GM15510 (cell line): ENCODE measurements around the gene CPT1C.

ENCODE experiments used
- POLR2A ChIP-seq: IDR thresholded peaks from 3 replicates; pipeline ENCODE4 v1.6.1; 2011; ENCODE audit warnings: borderline replicate concordance; ENCODE audit not compliant: insufficient read length; ENCODE audit errors: extremely low read depth

CPT1C gene

GRCh38 chr19:49738268-49738667 lies 47.4 kb downstream of the CPT1C start:
- TF ChIP-seq POLR2A: no peak

- TF ChIP-seq POLR2A: no peak
Measured at GRCh38 chr19:49739098-49739497, 48.2 kb downstream of the CPT1C start.

GRCh38 chr19:49739933-49740332 lies 49.0 kb downstream of the CPT1C start:
- TF ChIP-seq POLR2A: no peak

- TF ChIP-seq POLR2A: no peak
Measured at GRCh38 chr19:49741210-49741844, 50.4 kb downstream of the CPT1C start.

- no peak for TF ChIP-seq POLR2A
Measured at GRCh38 chr19:49744946-49745381, 54.0 kb downstream of the CPT1C start.

- TF ChIP-seq POLR2A: no peak
Measured at GRCh38 chr19:49746206-49746958, 55.5 kb downstream of the CPT1C start.

GRCh38 chr19:49749055-49749716 lies 58.3 kb downstream of the CPT1C start:
- no peak for TF ChIP-seq POLR2A

GRCh38 chr19:49749771-49750170 lies 58.9 kb downstream of the CPT1C start:
- TF ChIP-seq POLR2A: no peak

- TF ChIP-seq POLR2A: no peak
Measured at GRCh38 chr19:49752701-49753100, 61.8 kb downstream of the CPT1C start.

- TF ChIP-seq POLR2A: no peak
Measured at GRCh38 chr19:49755956-49756355, 65.0 kb downstream of the CPT1C start.

GRCh38 chr19:49758292-49758691 lies 67.4 kb downstream of the CPT1C start:
- no peak for TF ChIP-seq POLR2A

- no peak for TF ChIP-seq POLR2A
Measured at GRCh38 chr19:49761249-49761624, 70.3 kb downstream of the CPT1C start.

GRCh38 chr19:49761625-49762311 lies 70.9 kb downstream of the CPT1C start:
- TF ChIP-seq POLR2A: no peak

GRCh38 chr19:49763230-49763629 lies 72.3 kb downstream of the CPT1C start, which contains the start of gene TSKS:
TSKS (minus strand) TSS chr19:49763306; CDS start chr19:49763247, 59 bp downstream.
- TF ChIP-seq POLR2A: no peak
